ENCODE measurements around the gene DEUP1.

GRCh38 chr11:93480756-93481155, 150.2 kb downstream of the DEUP1 start:
- TF ChIP-seq, protein P1, sequence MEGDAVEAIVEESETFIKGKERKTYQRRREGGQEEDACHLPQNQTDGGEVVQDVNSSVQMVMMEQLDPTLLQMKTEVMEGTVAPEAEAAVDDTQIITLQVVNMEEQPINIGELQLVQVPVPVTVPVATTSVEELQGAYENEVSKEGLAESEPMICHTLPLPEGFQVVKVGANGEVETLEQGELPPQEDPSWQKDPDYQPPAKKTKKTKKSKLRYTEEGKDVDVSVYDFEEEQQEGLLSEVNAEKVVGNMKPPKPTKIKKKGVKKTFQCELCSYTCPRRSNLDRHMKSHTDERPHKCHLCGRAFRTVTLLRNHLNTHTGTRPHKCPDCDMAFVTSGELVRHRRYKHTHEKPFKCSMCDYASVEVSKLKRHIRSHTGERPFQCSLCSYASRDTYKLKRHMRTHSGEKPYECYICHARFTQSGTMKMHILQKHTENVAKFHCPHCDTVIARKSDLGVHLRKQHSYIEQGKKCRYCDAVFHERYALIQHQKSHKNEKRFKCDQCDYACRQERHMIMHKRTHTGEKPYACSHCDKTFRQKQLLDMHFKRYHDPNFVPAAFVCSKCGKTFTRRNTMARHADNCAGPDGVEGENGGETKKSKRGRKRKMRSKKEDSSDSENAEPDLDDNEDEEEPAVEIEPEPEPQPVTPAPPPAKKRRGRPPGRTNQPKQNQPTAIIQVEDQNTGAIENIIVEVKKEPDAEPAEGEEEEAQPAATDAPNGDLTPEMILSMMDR (IDR thresholded peaks at IDR 0.05) = no peak
- no peak for TF ChIP-seq POLR2A (IDR thresholded peaks at IDR 0.05)
